ENCODE results near the gene APEX2. TPM values are rescaled to one million over a fixed set of nuclear protein-coding genes. Genes with fewer than 3 reads are reported as not detected.
"Not testable (repeated sequence)": the region's sequence is repeated elsewhere in the genome, so short reads cannot be mapped to it uniquely, and the experiment has no call there.

Gene APEX2
- total RNA-seq, 4 donors from 2014 or later: 5.4 to 10.1 (median 8.9) TPM

GRCh38 chrX:54977387-54977786, 22.8 kb upstream of the APEX2 start:
- H3K36me3 ChIP-seq: no peaks in the 10 kb centered on the region
- no peaks in the 10 kb centered on the region for H3K9me3 ChIP-seq
- intact Hi-C loops (cut with DNase I): no loop called here
- no peak overlapping the region for H3K4me3 ChIP-seq
- no peak overlapping the region for H3K27ac ChIP-seq (replicated peaks in 1 of 4)
- 63% methylated on average over 4 of the region's 4 CpGs for WGBS
- no peaks in the 10 kb centered on the region for H3K4me1 ChIP-seq
- TF ChIP-seq POLR2A (IDR thresholded peaks at IDR 0.05; ENCODE audit: low read depth) (no peak), EP300 (IDR thresholded peaks at IDR 0.05) (no peak), CTCF (IDR thresholded peaks at IDR 0.05) (no peak), POLR2AphosphoS5 (IDR thresholded peaks at IDR 0.05) (no peak)
- peaks cover 0 to 4% (median 0%) of the 10 kb centered on the region in 4 donors for H3K27me3 ChIP-seq
- DNase-seq (ENCODE audit: extremely low spot score): no peak

GRCh38 chrX:54978448-54978847, 21.7 kb upstream of the APEX2 start:
- TF ChIP-seq CTCF (IDR thresholded peaks at IDR 0.05): no peak
- no peak for TF ChIP-seq POLR2A (IDR thresholded peaks at IDR 0.05; ENCODE audit: low read depth)
- no peak for TF ChIP-seq POLR2AphosphoS5 (IDR thresholded peaks at IDR 0.05)
- TF ChIP-seq EP300 (IDR thresholded peaks at IDR 0.05): no peak
- DNase-seq (ENCODE audit: extremely low spot score): no peak
- Histone ChIP-seq H3K36me3 (no peaks in the 10 kb centered on the region), H3K27me3 (peaks cover 0 to 4% (median 0%) of the 10 kb centered on the region in 4 donors), H3K4me3 (no peak overlapping the region), H3K4me1 (no peaks in the 10 kb centered on the region), H3K27ac (replicated peaks in 1 of 4) (no peak overlapping the region), H3K9me3 (peaks cover 0 to 1% (median 0%) of the 10 kb centered on the region in 4 donors)
- intact Hi-C loops (cut with DNase I): no loop called here

- H3K27ac ChIP-seq (replicated peaks in 1 of 4): no peak overlapping the region
- TF ChIP-seq POLR2A (IDR thresholded peaks at IDR 0.05; ENCODE audit: low read depth) (no peak), EP300 (IDR thresholded peaks at IDR 0.05) (no peak), CTCF (IDR thresholded peaks at IDR 0.05) (no peak), POLR2AphosphoS5 (IDR thresholded peaks at IDR 0.05) (no peak)
- peaks cover 0 to 7% (median 0%) of the 10 kb centered on the region in 4 donors for H3K9me3 ChIP-seq
- intact Hi-C loops (cut with DNase I): no loop called here
- H3K27me3 ChIP-seq: peaks cover 0 to 4% (median 0%) of the 10 kb centered on the region in 4 donors
- no peak for DNase-seq (ENCODE audit: extremely low spot score)
- H3K36me3 ChIP-seq: no peaks in the 10 kb centered on the region
- H3K4me1 ChIP-seq: no peaks in the 10 kb centered on the region
- H3K4me3 ChIP-seq: no peak overlapping the region
Observed at GRCh38 chrX:54979432-54979831, 20.7 kb upstream of the APEX2 start.

GRCh38 chrX:54980334-54980733, 19.8 kb upstream of the APEX2 start:
- WGBS: 70% methylated on average over 6 of the region's 6 CpGs
- no peak for TF ChIP-seq POLR2A (IDR thresholded peaks at IDR 0.05; ENCODE audit: low read depth)
- Histone ChIP-seq H3K27ac (replicated peaks in 1 of 4) (no peak overlapping the region), H3K9me3 (peaks cover 0 to 7% (median 0%) of the 10 kb centered on the region in 4 donors), H3K4me3 (no peak overlapping the region), H3K27me3 (no peaks in the 10 kb centered on the region), H3K36me3 (no peaks in the 10 kb centered on the region), H3K4me1 (no peaks in the 10 kb centered on the region)
- no peak for DNase-seq (ENCODE audit: extremely low spot score)
- intact Hi-C loops (cut with DNase I): no loop called here

GRCh38 chrX:54983306-54983705, 16.9 kb upstream of the APEX2 start:
- H3K36me3 ChIP-seq; H3K27ac ChIP-seq (replicated peaks in 1 of 4); H3K27me3 ChIP-seq; H3K4me1 ChIP-seq; DNase-seq (ENCODE audit: extremely low spot score); H3K4me3 ChIP-seq; H3K9me3 ChIP-seq; intact Hi-C loops (cut with DNase I): not testable (repeated sequence)
- whole genome bisulfite sequencing: 88% methylated on average over 2 of the region's 2 CpGs

GRCh38 chrX:54991706-54992105, 8.5 kb upstream of the APEX2 start:
- intact Hi-C loops (cut with DNase I): no loop called here
- H3K36me3 ChIP-seq: no peaks in the 10 kb centered on the region
- no peak for DNase-seq (ENCODE audit: extremely low spot score)
- no peaks in the 10 kb centered on the region for H3K9me3 ChIP-seq
- H3K4me1 ChIP-seq: no peaks in the 10 kb centered on the region
- no peak overlapping the region for H3K27ac ChIP-seq (replicated peaks in 1 of 4)
- TF ChIP-seq POLR2A (IDR thresholded peaks at IDR 0.05; ENCODE audit: low read depth) (no peak), CTCF (IDR thresholded peaks at IDR 0.05) (no peak), POLR2AphosphoS5 (IDR thresholded peaks at IDR 0.05) (no peak), EP300 (IDR thresholded peaks at IDR 0.05) (no peak)
- H3K4me3 ChIP-seq: no peak overlapping the region
- 86% methylated on average over 2 of the region's 2 CpGs for WGBS
- H3K27me3 ChIP-seq: no peaks in the 10 kb centered on the region

Measured in esophagus muscularis mucosa (tissue), 4 donors.